Measurements from ENCODE around the gene ZNF217.

GRCh38 chr20:53598140-53599043 is 4.8 kb upstream of the ZNF217 start:
- no peak for TF ChIP-seq POLR2AphosphoS5 (IDR thresholded peaks at IDR 0.05; ENCODE audit: low read depth, low read length)
- no peak for TF ChIP-seq TAF1 (IDR thresholded peaks at IDR 0.05; ENCODE audit: borderline replicate concordance, low read depth, low read length)
- TF ChIP-seq POLR2A (IDR thresholded peaks at IDR 0.05; ENCODE audit: low read depth, low read length), result no peak
